ENCODE data around the gene ERCC6. TPM values are rescaled to one million over a fixed set of nuclear protein-coding genes. Genes with fewer than 3 reads are reported as not detected.

ERCC6 gene
- total RNA-seq, 1 experiment from 2014 or later: 36.7 TPM

GRCh38 chr10:49562893-49563292 is 24.0 kb upstream of the ERCC6 start:
- no peak overlapping the region for H3K4me3 ChIP-seq (ENCODE audit: low read length)
- ATAC-seq: no peak
- H4K20me1 ChIP-seq (ENCODE audit: low read length): no peaks in the 10 kb centered on the region
- H3K9me2 ChIP-seq (replicated peaks; ENCODE audit: low read length): no peaks in the 10 kb centered on the region
- no peak overlapping the region for H3K9ac ChIP-seq (ENCODE audit: low read length)
- no peaks in the 10 kb centered on the region for H3K9me3 ChIP-seq (ENCODE audit: low read length)
- ChIA-PET POLR2A (ENCODE audit: unreplicated experiment) (no interaction called here), CTCF (no interaction called here)
- peak; percentile 40 for DNase-seq
- no peak overlapping the region for H2AFZ ChIP-seq (ENCODE audit: low read length)
- TF ChIP-seq CTCF (conservative IDR thresholded peaks at IDR 0.05; ENCODE audit: low read depth, low read length): no peak
- no peak for TF ChIP-seq EZH2 (IDR thresholded peaks at IDR 0.05; ENCODE audit: low read length, unreplicated experiment)
- TF ChIP-seq EZH2phosphoT487 (IDR thresholded peaks at IDR 0.05; ENCODE audit: borderline replicate concordance, low read length): no peak
- intact Hi-C loops (cut with micrococcal nuclease): no loop called here
- peaks cover 9% of the 10 kb centered on the region for H3K4me1 ChIP-seq (ENCODE audit: insufficient read depth, low read length)
- no TSS peak for BruUV-seq (replicated peaks)
- no peak overlapping the region for H3K27ac ChIP-seq (ENCODE audit: low read length)
- H3K79me2 ChIP-seq (ENCODE audit: low read length): no peaks in the 10 kb centered on the region
- H3K27me3 ChIP-seq (ENCODE audit: low read length): no peaks in the 10 kb centered on the region
- no peaks in the 10 kb centered on the region for H3K36me3 ChIP-seq (ENCODE audit: low read depth, low read length)
- no peaks in the 10 kb centered on the region for H3F3A ChIP-seq (ENCODE audit: low read length, unreplicated experiment)
- H3K4me2 ChIP-seq (ENCODE audit: low read length): no peak overlapping the region

- BruUV-seq (replicated peaks): no TSS peak
- no peak overlapping the region for H3K27ac ChIP-seq (ENCODE audit: low read length)
- H3K9me2 ChIP-seq (replicated peaks; ENCODE audit: low read length): no peaks in the 10 kb centered on the region
- H3K4me2 ChIP-seq (ENCODE audit: low read length): no peak overlapping the region
- intact Hi-C loops (cut with micrococcal nuclease): no loop called here
- H3K9ac ChIP-seq (ENCODE audit: low read length): no peak overlapping the region
- H3K4me1 ChIP-seq (ENCODE audit: insufficient read depth, low read length): peaks cover 9% of the 10 kb centered on the region
- ChIA-PET POLR2A (ENCODE audit: unreplicated experiment) (no interaction called here), CTCF (no interaction called here)
- H3K4me3 ChIP-seq (ENCODE audit: low read length): no peak overlapping the region
- no peaks in the 10 kb centered on the region for H3K36me3 ChIP-seq (ENCODE audit: low read depth, low read length)
- DNase-seq (no peak), ATAC-seq (no peak)
- no peaks in the 10 kb centered on the region for H3F3A ChIP-seq (ENCODE audit: low read length, unreplicated experiment)
- TF ChIP-seq CTCF (conservative IDR thresholded peaks at IDR 0.05; ENCODE audit: low read depth, low read length) (no peak), EZH2phosphoT487 (IDR thresholded peaks at IDR 0.05; ENCODE audit: borderline replicate concordance, low read length) (no peak), EZH2 (IDR thresholded peaks at IDR 0.05; ENCODE audit: low read length, unreplicated experiment) (no peak)
- no peaks in the 10 kb centered on the region for H3K9me3 ChIP-seq (ENCODE audit: low read length)
- H4K20me1 ChIP-seq (ENCODE audit: low read length): no peaks in the 10 kb centered on the region
- no peaks in the 10 kb centered on the region for H3K27me3 ChIP-seq (ENCODE audit: low read length)
- no peak overlapping the region for H2AFZ ChIP-seq (ENCODE audit: low read length)
- no peaks in the 10 kb centered on the region for H3K79me2 ChIP-seq (ENCODE audit: low read length)
Measured at GRCh38 chr10:49560526-49560925, 21.6 kb upstream of the ERCC6 start.

GRCh38 chr10:49559476-49559875 is 20.6 kb upstream of the ERCC6 start:
- TF ChIP-seq CTCF (conservative IDR thresholded peaks at IDR 0.05; ENCODE audit: low read depth, low read length): no peak
- no peak for TF ChIP-seq EZH2 (IDR thresholded peaks at IDR 0.05; ENCODE audit: low read length, unreplicated experiment)
- no peak for TF ChIP-seq EZH2phosphoT487 (IDR thresholded peaks at IDR 0.05; ENCODE audit: borderline replicate concordance, low read length)
- peaks cover 5% of the 10 kb centered on the region for H3K4me1 ChIP-seq (ENCODE audit: insufficient read depth, low read length)
- H3K9me2 ChIP-seq (replicated peaks; ENCODE audit: low read length): no peaks in the 10 kb centered on the region
- H3K79me2 ChIP-seq (ENCODE audit: low read length): no peaks in the 10 kb centered on the region
- no peaks in the 10 kb centered on the region for H3F3A ChIP-seq (ENCODE audit: low read length, unreplicated experiment)
- H3K27ac ChIP-seq (ENCODE audit: low read length): no peak overlapping the region
- H2AFZ ChIP-seq (ENCODE audit: low read length): no peak overlapping the region
- H3K27me3 ChIP-seq (ENCODE audit: low read length): no peaks in the 10 kb centered on the region
- CTCF ChIA-PET: no interaction called here
- intact Hi-C loops (cut with micrococcal nuclease): no loop called here
- POLR2A ChIA-PET (ENCODE audit: unreplicated experiment): interaction anchor here (0.7 kb wide), 1 partner anchor 21 kb away, joined by 7 read pairs; the partner anchor contains the start of gene ERCC6
- H3K4me3 ChIP-seq (ENCODE audit: low read length): no peak overlapping the region
- no peak overlapping the region for H3K4me2 ChIP-seq (ENCODE audit: low read length)
- no peak overlapping the region for H3K9ac ChIP-seq (ENCODE audit: low read length)
- DNase-seq (no peak), ATAC-seq (no peak)
- H3K36me3 ChIP-seq (ENCODE audit: low read depth, low read length): no peaks in the 10 kb centered on the region
- no TSS peak for BruUV-seq (replicated peaks)
- no peaks in the 10 kb centered on the region for H3K9me3 ChIP-seq (ENCODE audit: low read length)
- H4K20me1 ChIP-seq (ENCODE audit: low read length): no peaks in the 10 kb centered on the region

All from PC-3 (cell line).